Activated CD4-positive, alpha-beta T cell treated with anti-CD3 and anti-CD28 coated beads for 36 hours (primary cell): ENCODE measurements around the gene TMPRSS9. TPM values are rescaled to one million over a fixed set of nuclear protein-coding genes. Genes with fewer than 3 reads are reported as not detected.

Experiments
- ATAC-seq: fragments of 200-7000 bp; cut with Tn5 transposase; one replicate; pipeline ENCODE4 v1.10.0; 2021; ENCODE audit warnings: mild to moderate bottlenecking, moderate library complexity
- CTCF ChIA-PET: fragments of 350-600 bp; sonication (Branson Sonifier 250); formaldehyde crosslinking; loops from one replicate; lab custom pipeline; 2021; ENCODE audit warnings: antibody characterized with exemption; lab: Charles Lee
- POLR2A ChIA-PET: fragments of 350-600 bp; sonication (Branson Sonifier 250); formaldehyde crosslinking; loops from one replicate; lab custom pipeline; 2021; ENCODE audit warnings: antibody characterized with exemption, inconsistent platforms; lab: Charles Lee
- DNase-seq: peaks from one replicate; pipeline ENCODE4 v3.0.0-alpha.2; 2020
- H3K27ac Mint-ChIP-seq: one replicate; pipeline ENCODE4 v1.8.0; 2021; ENCODE audit warnings: mixed read lengths
- H3K27me3 Mint-ChIP-seq: one replicate; pipeline ENCODE4 v1.8.0; 2021; ENCODE audit warnings: mixed read lengths
- H3K36me3 Mint-ChIP-seq: one replicate; pipeline ENCODE4 v1.8.0; 2021; ENCODE audit warnings: low read depth, mixed read lengths
- H3K4me1 Mint-ChIP-seq: one replicate; pipeline ENCODE4 v1.8.0; 2021; ENCODE audit warnings: mixed read lengths
- H3K4me3 Mint-ChIP-seq: one replicate; pipeline ENCODE4 v1.8.0; 2021; ENCODE audit warnings: mild to moderate bottlenecking, moderate library complexity, mixed read lengths
- H3K9me3 Mint-ChIP-seq: one replicate; pipeline ENCODE4 v1.8.0; 2021; ENCODE audit warnings: low read depth, mixed read lengths
- intact Hi-C, 2 experiments: fragments of 100-400 bp; cut with DNase I in 1 of 2; cut with micrococcal nuclease in 1 of 2; formaldehyde crosslinking; loops; one replicate each; pipeline versions ENCODE4 v1.14.2 to v1.15.1; 2022 to 2024; cut with DNase I, micrococcal nuclease
- total RNA-seq, 2 experiments: library from RNA; stranded (reverse); gene quantifications; one replicate each; pipeline ENCODE4 v1.2.3, GENCODE V29; 2021

TMPRSS9 gene
- total RNA-seq, 2 experiments from 2014 or later = not detected

GRCh38 chr19:2337329-2337707 lies 22.7 kb upstream of the TMPRSS9 start:
- DNase-seq (peak; percentile 28), ATAC-seq (peak; percentile 27)
- Mint-ChIP-seq H3K36me3 (peaks cover 10% of the 10 kb centered on the region), H3K4me3 (no peak overlapping the region), H3K9me3 (peaks cover 7% of the 10 kb centered on the region), H3K4me1 (peaks cover 13% of the 10 kb centered on the region), H3K27me3 (no peaks in the 10 kb centered on the region), H3K27ac (no peak overlapping the region)
- ChIA-PET CTCF (no interaction called here), POLR2A (no interaction called here)
- intact Hi-C loops = no loop called here

- peaks cover 9% of the 10 kb centered on the region for H3K4me1 Mint-ChIP-seq
- intact Hi-C loops = no loop called here
- H3K4me3 Mint-ChIP-seq = no peak overlapping the region
- no peak overlapping the region for H3K27ac Mint-ChIP-seq
- no peak for ATAC-seq
- POLR2A ChIA-PET = no interaction called here
- H3K9me3 Mint-ChIP-seq = peaks cover 7% of the 10 kb centered on the region
- DNase-seq = no peak
- no peaks in the 10 kb centered on the region for H3K27me3 Mint-ChIP-seq
- peaks cover 10% of the 10 kb centered on the region for H3K36me3 Mint-ChIP-seq
- CTCF ChIA-PET = no interaction called here
Observed at GRCh38 chr19:2338055-2338615, 21.9 kb upstream of the TMPRSS9 start.

GRCh38 chr19:2338751-2339643 lies 21.1 kb upstream of the TMPRSS9 start:
- ChIA-PET CTCF (no interaction called here), POLR2A (no interaction called here)
- H3K36me3 Mint-ChIP-seq = peaks cover 10% of the 10 kb centered on the region
- H3K9me3 Mint-ChIP-seq = peaks cover 7% of the 10 kb centered on the region
- H3K27ac Mint-ChIP-seq = no peak overlapping the region
- DNase-seq (no peak), ATAC-seq (no peak)
- no peak overlapping the region for H3K4me3 Mint-ChIP-seq
- intact Hi-C loops = no loop called here
- no peaks in the 10 kb centered on the region for H3K27me3 Mint-ChIP-seq
- peaks cover 6% of the 10 kb centered on the region for H3K4me1 Mint-ChIP-seq

- Mint-ChIP-seq H3K9me3 (peaks cover 7% of the 10 kb centered on the region), H3K4me3 (no peak overlapping the region), H3K36me3 (peaks cover 10% of the 10 kb centered on the region), H3K4me1 (peaks cover 6% of the 10 kb centered on the region), H3K27ac (no peak overlapping the region), H3K27me3 (no peaks in the 10 kb centered on the region)
- ATAC-seq (no peak), DNase-seq (no peak)
- intact Hi-C loops = no loop called here
- POLR2A ChIA-PET = no interaction called here
- CTCF ChIA-PET = no interaction called here
Observed at GRCh38 chr19:2339644-2340310, 20.3 kb upstream of the TMPRSS9 start.

GRCh38 chr19:2340496-2341243 lies 19.4 kb upstream of the TMPRSS9 start:
- CTCF ChIA-PET = no interaction called here
- Mint-ChIP-seq H3K9me3 (peaks cover 6% of the 10 kb centered on the region), H3K4me1 (peaks cover 5% of the 10 kb centered on the region), H3K4me3 (no peak overlapping the region), H3K36me3 (peaks cover 5% of the 10 kb centered on the region), H3K27me3 (no peaks in the 10 kb centered on the region), H3K27ac (no peak overlapping the region)
- DNase-seq (no peak), ATAC-seq (no peak)
- intact Hi-C loops = no loop called here
- POLR2A ChIA-PET = interaction anchor here (0.7 kb wide), 1 partner anchor 220 kb away, joined by 3 read pairs; no protein-coding TSS in a partner anchor

- H3K4me1 Mint-ChIP-seq = peaks cover under 1% of the 10 kb centered on the region
- intact Hi-C loops = no loop called here
- H3K4me3 Mint-ChIP-seq = no peak overlapping the region
Observed at GRCh38 chr19:2341244-2341751, 18.8 kb upstream of the TMPRSS9 start.

GRCh38 chr19:2341982-2342381 lies 18.1 kb upstream of the TMPRSS9 start:
- Mint-ChIP-seq H3K36me3 (peaks cover 4% of the 10 kb centered on the region), H3K27me3 (no peaks in the 10 kb centered on the region), H3K27ac (no peak overlapping the region), H3K9me3 (no peaks in the 10 kb centered on the region), H3K4me1 (no peaks in the 10 kb centered on the region), H3K4me3 (no peak overlapping the region)
- no peak for DNase-seq
- intact Hi-C loops = no loop called here
- POLR2A ChIA-PET = no interaction called here
- ATAC-seq = no peak
- CTCF ChIA-PET = no interaction called here

More at GRCh38 chr19:2341244-2341751, 18.8 kb upstream of the TMPRSS9 start:
- DNase-seq (no peak), ATAC-seq (no peak)
- no peak overlapping the region for H3K27ac Mint-ChIP-seq
- peaks cover under 1% of the 10 kb centered on the region for H3K9me3 Mint-ChIP-seq
- peaks cover 4% of the 10 kb centered on the region for H3K36me3 Mint-ChIP-seq
- ChIA-PET CTCF (no interaction called here), POLR2A (no interaction called here)
- H3K27me3 Mint-ChIP-seq = no peaks in the 10 kb centered on the region

- DNase-seq (no peak), ATAC-seq (no peak)
- ChIA-PET POLR2A (no interaction called here), CTCF (no interaction called here)
- intact Hi-C loops = no loop called here
- Mint-ChIP-seq H3K27me3 (no peaks in the 10 kb centered on the region), H3K36me3 (peaks cover 4% of the 10 kb centered on the region), H3K4me1 (no peaks in the 10 kb centered on the region), H3K9me3 (no peaks in the 10 kb centered on the region), H3K27ac (no peak overlapping the region), H3K4me3 (no peak overlapping the region)
Observed at GRCh38 chr19:2342656-2343288, 17.3 kb upstream of the TMPRSS9 start.

- ChIA-PET POLR2A (no interaction called here), CTCF (no interaction called here)
- no peaks in the 10 kb centered on the region for H3K9me3 Mint-ChIP-seq
- DNase-seq = no peak
- H3K27ac Mint-ChIP-seq = no peak overlapping the region
- no peak overlapping the region for H3K4me3 Mint-ChIP-seq
- no peak for ATAC-seq
- no peaks in the 10 kb centered on the region for H3K4me1 Mint-ChIP-seq
- intact Hi-C loops = no loop called here
- peaks cover 4% of the 10 kb centered on the region for H3K36me3 Mint-ChIP-seq
- H3K27me3 Mint-ChIP-seq = no peaks in the 10 kb centered on the region
Observed at GRCh38 chr19:2343289-2343982, 16.6 kb upstream of the TMPRSS9 start.

- POLR2A ChIA-PET = interaction anchor here (0.6 kb wide), 1 partner anchor 17 kb away, joined by 4 read pairs; no protein-coding TSS in a partner anchor
- Mint-ChIP-seq H3K9me3 (no peaks in the 10 kb centered on the region), H3K4me3 (no peak overlapping the region), H3K27ac (no peak overlapping the region), H3K36me3 (peaks cover 4% of the 10 kb centered on the region), H3K4me1 (no peaks in the 10 kb centered on the region), H3K27me3 (no peaks in the 10 kb centered on the region)
- CTCF ChIA-PET = no interaction called here
- no peak for DNase-seq
- intact Hi-C loops = no loop called here
- no peak for ATAC-seq
Observed at GRCh38 chr19:2344381-2344870, 15.6 kb upstream of the TMPRSS9 start.
